ENCODE measurements around the gene GPRC5C. TPM values are rescaled to one million over a fixed set of nuclear protein-coding genes. Genes with fewer than 3 reads are reported as not detected.
A peak's percentile ranks its signal among the peaks of the same experiment; 100 is the strongest.

Gene GPRC5C
- total RNA-seq, 2 experiments from 2014 or later, result 0.66 to 2.1 TPM

DNA sequence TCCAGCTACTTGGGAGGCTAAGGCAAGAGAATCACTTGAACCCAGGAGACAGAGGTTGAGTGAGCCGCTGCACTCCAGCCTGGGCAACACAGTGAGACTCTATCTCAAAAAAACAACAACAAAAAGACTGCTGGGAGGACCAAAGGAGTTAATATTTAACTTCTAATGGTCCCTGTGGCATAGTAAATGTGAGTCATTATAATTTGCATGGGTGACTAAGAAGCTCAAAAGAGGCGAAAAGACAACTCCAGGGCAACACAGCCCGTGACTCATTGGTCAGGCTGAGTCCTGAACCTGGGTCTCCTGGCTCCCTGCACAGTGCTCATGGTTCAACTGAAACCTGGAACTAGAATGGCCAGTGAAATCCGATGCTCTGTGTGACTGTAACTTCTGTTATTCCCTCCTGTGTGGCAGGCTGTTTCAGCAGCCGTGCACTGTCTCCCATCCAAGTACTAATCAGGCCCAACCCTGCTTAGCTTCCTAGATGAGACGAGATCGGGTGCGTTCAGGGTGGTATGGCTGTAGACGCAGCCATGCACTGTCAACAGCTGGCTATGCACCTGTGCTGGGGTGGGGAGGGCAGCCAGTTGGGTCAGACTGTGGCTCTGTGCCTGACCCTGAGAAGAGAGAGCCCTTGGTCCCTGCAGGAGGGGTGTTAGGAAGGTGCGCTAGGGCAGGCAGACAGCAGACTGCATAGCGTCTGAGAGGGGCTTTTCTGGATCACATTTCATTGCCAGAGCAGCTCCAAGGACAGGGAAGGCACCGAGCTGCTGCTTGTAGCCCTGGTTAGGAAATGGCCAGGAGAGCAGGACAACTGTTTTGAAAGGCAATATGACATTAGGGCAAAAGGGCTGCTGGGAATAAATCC is 14.5 kb upstream of the GPRC5C start:
- peaks cover 6% of the 10 kb centered on the region for H3K27me3 Mint-ChIP-seq
- H3K9me3 Mint-ChIP-seq, result no peaks in the 10 kb centered on the region
- DNase-seq, result no peak
- H3K27ac Mint-ChIP-seq, result no peak overlapping the region
- H3K36me3 Mint-ChIP-seq, result no peaks in the 10 kb centered on the region
- H3K4me1 Mint-ChIP-seq, result peaks cover 3% of the 10 kb centered on the region
- no peak overlapping the region for H3K4me3 Mint-ChIP-seq

GRCh38 chr17:74419928-74420411 is 11.9 kb upstream of the GPRC5C start:
- H3K36me3 Mint-ChIP-seq, result no peaks in the 10 kb centered on the region
- no peaks in the 10 kb centered on the region for H3K9me3 Mint-ChIP-seq
- peaks cover 3% of the 10 kb centered on the region for H3K4me1 Mint-ChIP-seq
- DNase-seq, result no peak
- no peak overlapping the region for H3K27ac Mint-ChIP-seq
- no peak overlapping the region for H3K4me3 Mint-ChIP-seq
- peaks cover 7% of the 10 kb centered on the region for H3K27me3 Mint-ChIP-seq

DNA sequence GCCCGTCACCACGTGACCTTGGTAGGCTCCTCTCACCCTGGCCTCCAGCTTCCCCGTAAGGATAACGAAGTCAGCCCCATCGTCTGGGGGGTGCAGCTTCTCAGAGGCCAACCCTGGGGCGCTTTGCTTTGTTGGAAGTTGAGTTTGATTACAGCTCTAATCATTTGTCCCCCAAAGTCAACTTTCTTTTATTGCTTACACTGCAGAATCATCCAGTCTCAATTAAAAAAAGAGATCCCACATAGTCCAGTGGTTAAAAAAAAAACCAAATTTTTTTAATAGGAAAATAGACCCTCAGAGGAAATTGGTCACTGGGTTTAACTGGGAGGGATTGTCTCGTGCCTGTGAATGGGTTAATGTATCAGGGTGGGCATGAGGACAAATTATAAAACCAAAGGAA is 7.8 kb upstream of the GPRC5C start:
- no peak overlapping the region for H3K27ac Mint-ChIP-seq

DNA sequence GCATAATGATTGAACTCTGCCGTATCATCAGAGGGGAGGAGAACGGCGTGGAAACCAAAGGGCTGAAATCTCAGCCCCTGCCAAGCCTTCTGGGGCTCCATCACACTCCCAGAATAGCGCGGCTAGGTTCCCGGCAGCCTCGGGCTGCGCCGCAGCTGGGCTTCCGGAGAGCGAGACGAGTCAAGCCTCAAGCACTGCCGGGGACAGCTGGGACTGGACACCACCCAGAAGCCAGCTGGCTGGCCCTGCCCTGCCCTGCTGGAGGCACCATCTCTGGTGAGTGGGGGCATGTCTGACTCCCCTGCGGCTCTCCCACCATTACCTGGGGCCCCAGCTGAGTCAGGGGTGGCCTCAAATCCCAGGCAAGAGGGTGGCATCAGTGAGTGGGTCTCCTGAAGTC is 7.2 kb upstream of the GPRC5C start:
- Mint-ChIP-seq H3K36me3 (no peaks in the 10 kb centered on the region), H3K27me3 (peaks cover 15% of the 10 kb centered on the region), H3K9me3 (no peaks in the 10 kb centered on the region), H3K4me1 (no peaks in the 10 kb centered on the region), H3K4me3 (no peak overlapping the region), H3K27ac (no peak overlapping the region)
- no peak for DNase-seq

More for the DNA sequence above, 7.8 kb upstream of the GPRC5C start:
- DNase-seq, result no peak
- Mint-ChIP-seq H3K4me1 (no peaks in the 10 kb centered on the region), H3K9me3 (no peaks in the 10 kb centered on the region), H3K4me3 (no peak overlapping the region), H3K27me3 (peaks cover 11% of the 10 kb centered on the region), H3K36me3 (no peaks in the 10 kb centered on the region)

GRCh38 chr17:74426551-74427047 is 5.3 kb upstream of the GPRC5C start:
- H3K4me3 Mint-ChIP-seq, result no peak overlapping the region
- no peak overlapping the region for H3K27ac Mint-ChIP-seq
- no peaks in the 10 kb centered on the region for H3K9me3 Mint-ChIP-seq
- DNase-seq, result no peak
- H3K27me3 Mint-ChIP-seq, result peaks cover 34% of the 10 kb centered on the region
- no peaks in the 10 kb centered on the region for H3K36me3 Mint-ChIP-seq
- H3K4me1 Mint-ChIP-seq, result peaks cover 5% of the 10 kb centered on the region

DNA sequence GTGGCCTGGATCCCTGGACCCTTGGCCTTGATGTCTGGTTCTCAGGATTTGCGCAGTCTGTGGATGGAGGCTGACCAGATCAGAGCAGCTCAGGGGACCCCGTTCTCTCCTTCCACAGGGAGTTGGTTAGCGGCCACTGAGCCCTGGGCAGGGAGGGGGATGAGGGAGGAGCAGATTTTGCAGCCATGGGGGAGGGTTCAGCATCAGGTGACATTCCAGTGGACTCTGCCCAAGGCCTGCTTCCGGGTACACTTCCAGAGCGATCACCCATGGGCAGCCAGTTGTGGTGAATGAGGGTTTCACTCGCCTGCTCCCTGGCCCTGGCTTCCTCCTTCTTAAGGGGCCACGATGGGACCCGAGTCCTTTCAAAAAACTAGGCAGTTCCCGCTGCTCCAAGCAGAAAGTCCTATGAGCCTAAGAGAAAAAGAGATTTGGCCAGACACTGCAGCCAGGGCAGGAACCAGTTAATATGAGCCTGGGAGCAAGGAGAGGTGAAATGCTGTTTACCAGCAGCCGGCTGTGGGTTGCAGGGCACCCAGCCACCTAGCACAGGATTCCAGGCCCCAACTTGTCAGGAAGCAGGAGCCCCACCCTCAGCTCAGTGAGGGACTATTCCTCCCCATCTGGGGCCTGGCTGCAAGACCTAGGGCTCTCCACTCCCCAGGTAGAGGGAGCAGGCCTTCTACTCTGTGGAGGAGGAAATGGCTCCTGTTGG is 4.7 kb upstream of the GPRC5C start:
- peaks cover 39% of the 10 kb centered on the region for H3K27me3 Mint-ChIP-seq
- H3K9me3 Mint-ChIP-seq, result no peaks in the 10 kb centered on the region
- no peak overlapping the region for H3K27ac Mint-ChIP-seq
- no peak overlapping the region for H3K4me3 Mint-ChIP-seq
- no peaks in the 10 kb centered on the region for H3K36me3 Mint-ChIP-seq
- peaks cover 7% of the 10 kb centered on the region for H3K4me1 Mint-ChIP-seq
- no peak for DNase-seq

DNA sequence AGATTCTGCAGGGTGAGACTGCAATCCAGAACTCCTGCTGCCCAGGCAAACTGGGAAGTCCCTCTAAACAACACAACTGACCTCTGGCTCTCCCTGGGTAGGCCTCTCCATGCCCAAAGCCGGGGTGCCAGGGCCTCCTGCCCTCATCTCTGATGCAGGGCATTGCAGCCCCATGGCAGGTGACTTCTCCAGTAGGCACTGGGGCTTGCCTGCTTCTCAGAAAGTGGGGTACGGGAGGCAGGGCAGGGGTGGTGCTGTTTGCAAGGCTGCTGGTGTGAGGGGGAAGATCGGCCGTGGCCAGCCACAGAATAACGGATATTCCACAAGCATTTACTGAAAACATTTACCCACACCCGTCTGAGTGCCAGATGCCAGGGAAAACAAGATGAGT is 4.1 kb upstream of the GPRC5C start:
- no peak overlapping the region for H3K27ac Mint-ChIP-seq
- DNase-seq, result no peak
- no peaks in the 10 kb centered on the region for H3K9me3 Mint-ChIP-seq
- H3K4me3 Mint-ChIP-seq, result no peak overlapping the region
- no peaks in the 10 kb centered on the region for H3K36me3 Mint-ChIP-seq
- peaks cover 7% of the 10 kb centered on the region for H3K4me1 Mint-ChIP-seq
- H3K27me3 Mint-ChIP-seq, result peaks cover 36% of the 10 kb centered on the region

DNA sequence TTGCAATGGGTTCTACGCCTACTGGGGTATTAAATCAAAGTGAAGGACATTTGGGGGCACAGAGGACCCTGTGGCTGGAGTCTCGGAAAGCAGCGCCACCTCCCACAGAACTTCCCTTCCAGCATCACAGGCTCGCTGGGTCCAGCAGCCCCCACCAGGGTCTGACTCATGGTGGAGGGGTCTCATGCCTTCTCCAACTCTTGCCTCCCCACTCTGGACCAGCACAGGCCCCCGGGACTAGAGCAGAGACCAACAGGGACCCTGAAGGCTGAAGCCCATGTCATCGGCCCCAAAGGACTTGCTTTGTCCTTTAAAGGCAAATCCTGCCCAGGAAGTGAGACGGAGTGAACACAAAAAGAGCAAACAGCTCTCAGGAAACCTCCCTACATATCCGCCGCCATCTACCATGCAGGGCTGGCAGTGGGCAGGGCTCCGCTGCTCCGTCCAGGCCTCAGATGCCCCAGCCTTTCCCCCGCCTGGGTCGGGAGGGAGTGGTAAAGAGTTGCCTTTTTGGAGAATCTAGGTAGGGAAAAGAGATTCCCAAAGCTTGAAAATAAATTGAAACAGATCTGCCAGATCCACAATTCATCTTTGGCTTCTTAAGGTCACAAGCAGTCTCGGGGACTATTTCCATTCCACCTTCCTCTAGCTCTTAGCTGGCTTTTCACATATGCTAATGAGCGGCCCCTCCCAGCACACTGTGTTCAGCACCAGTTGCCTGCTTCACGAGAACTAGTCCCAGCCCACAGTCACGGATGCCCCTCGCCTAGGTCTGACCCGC is 2.1 kb upstream of the GPRC5C start:
- Mint-ChIP-seq H3K4me3 (no peak overlapping the region), H3K36me3 (no peaks in the 10 kb centered on the region), H3K27me3 (peaks cover 52% of the 10 kb centered on the region), H3K27ac (no peak overlapping the region), H3K9me3 (no peaks in the 10 kb centered on the region), H3K4me1 (peaks cover 7% of the 10 kb centered on the region)
- DNase-seq, result no peak

- DNase-seq, result no peak
- H3K27me3 Mint-ChIP-seq, result peaks cover 56% of the 10 kb centered on the region
- peak overlapping the region; percentile 34 for H3K4me3 Mint-ChIP-seq
These were observed 1.5 kb upstream of the GPRC5C start for GRCh38 chr17:74430385-74430705.

GRCh38 chr17:74430706-74431567 is 951 bp upstream of the GPRC5C start:
- H3K27ac Mint-ChIP-seq, result peak overlapping the region; percentile 56
- H3K36me3 Mint-ChIP-seq, result no peaks in the 10 kb centered on the region
- peak; percentile 41 for DNase-seq
- H3K4me3 Mint-ChIP-seq, result peak overlapping the region; percentile 59
- H3K27me3 Mint-ChIP-seq, result peaks cover 57% of the 10 kb centered on the region
- no peaks in the 10 kb centered on the region for H3K9me3 Mint-ChIP-seq
- peaks cover 7% of the 10 kb centered on the region for H3K4me1 Mint-ChIP-seq

More at GRCh38 chr17:74430385-74430705, 1.5 kb upstream of the GPRC5C start:
- no peaks in the 10 kb centered on the region for H3K9me3 Mint-ChIP-seq
- H3K36me3 Mint-ChIP-seq, result no peaks in the 10 kb centered on the region
- no peak overlapping the region for H3K27ac Mint-ChIP-seq
- peaks cover 7% of the 10 kb centered on the region for H3K4me1 Mint-ChIP-seq

GRCh38 chr17:74432424-74432690 is 469 bp downstream of the GPRC5C start:
- Mint-ChIP-seq H3K4me3 (no peak overlapping the region), H3K27me3 (peaks cover 58% of the 10 kb centered on the region), H3K4me1 (peaks cover 7% of the 10 kb centered on the region), H3K27ac (no peak overlapping the region), H3K36me3 (no peaks in the 10 kb centered on the region), H3K9me3 (peaks cover 1% of the 10 kb centered on the region)
- DNase-seq, result no peak

GRCh38 chr17:74432766-74433391 is 991 bp downstream of the GPRC5C start:
- no peak overlapping the region for H3K27ac Mint-ChIP-seq
- H3K36me3 Mint-ChIP-seq, result no peaks in the 10 kb centered on the region
- H3K27me3 Mint-ChIP-seq, result peaks cover 58% of the 10 kb centered on the region
- H3K4me3 Mint-ChIP-seq, result peak overlapping the region; percentile 37
- peaks cover 2% of the 10 kb centered on the region for H3K9me3 Mint-ChIP-seq
- H3K4me1 Mint-ChIP-seq, result peaks cover 7% of the 10 kb centered on the region
- DNase-seq, result no peak

DNA sequence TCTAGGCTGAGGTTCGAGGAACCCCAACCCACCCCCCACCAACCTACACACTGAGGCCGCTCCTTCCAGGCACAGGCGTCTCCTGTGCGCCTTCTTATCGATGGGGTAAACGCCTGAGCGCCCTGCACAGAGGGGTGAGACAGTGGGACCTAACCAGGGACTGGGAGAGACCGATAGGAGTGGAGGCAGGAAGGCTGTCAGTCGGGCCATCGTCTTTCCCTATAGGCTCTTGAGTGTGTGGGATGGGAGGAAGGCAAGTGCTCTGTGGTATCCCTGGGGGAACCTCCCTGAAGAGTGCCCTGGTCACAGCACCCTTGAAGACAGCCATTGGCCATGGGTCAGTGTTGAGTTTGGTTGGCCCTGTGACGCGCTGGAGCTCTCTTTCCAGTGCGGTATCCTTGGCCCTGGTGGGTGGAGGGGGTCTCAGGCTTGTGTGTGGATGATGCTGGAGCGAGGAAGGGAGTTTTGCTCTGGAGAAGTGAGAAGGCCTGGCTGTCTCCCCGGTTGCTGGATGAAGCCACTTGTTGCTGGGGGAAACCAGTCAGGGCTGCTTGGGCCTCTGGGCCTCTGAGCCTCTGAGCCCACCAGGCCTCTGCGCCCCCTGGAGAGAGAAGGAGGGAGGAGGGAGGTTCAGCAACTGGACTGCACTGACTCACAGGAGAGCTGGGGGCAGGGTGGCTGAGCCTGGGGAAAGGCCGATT is 1.7 kb downstream of the GPRC5C start:
- H3K27me3 Mint-ChIP-seq, result peaks cover 58% of the 10 kb centered on the region

More for the DNA sequence above, 1.7 kb downstream of the GPRC5C start:
- H3K4me1 Mint-ChIP-seq, result peaks cover 7% of the 10 kb centered on the region
- H3K27ac Mint-ChIP-seq, result no peak overlapping the region
- H3K4me3 Mint-ChIP-seq, result no peak overlapping the region
- DNase-seq, result no peak
- no peaks in the 10 kb centered on the region for H3K36me3 Mint-ChIP-seq
- peaks cover 5% of the 10 kb centered on the region for H3K9me3 Mint-ChIP-seq
